ENCODE measurements around the gene C20orf141.

Gene C20orf141

GRCh38 chr20:2851086-2851485 is 36.3 kb downstream of the C20orf141 start:
- no peak for DNase-seq

GRCh38 chr20:2858591-2858990 is 43.8 kb downstream of the C20orf141 start:
- no peak for DNase-seq

- no peak for DNase-seq
Measured at GRCh38 chr20:2859330-2860121, 44.7 kb downstream of the C20orf141 start.

- no peak for DNase-seq
Measured at GRCh38 chr20:2864626-2865025, 49.8 kb downstream of the C20orf141 start.

DNA sequence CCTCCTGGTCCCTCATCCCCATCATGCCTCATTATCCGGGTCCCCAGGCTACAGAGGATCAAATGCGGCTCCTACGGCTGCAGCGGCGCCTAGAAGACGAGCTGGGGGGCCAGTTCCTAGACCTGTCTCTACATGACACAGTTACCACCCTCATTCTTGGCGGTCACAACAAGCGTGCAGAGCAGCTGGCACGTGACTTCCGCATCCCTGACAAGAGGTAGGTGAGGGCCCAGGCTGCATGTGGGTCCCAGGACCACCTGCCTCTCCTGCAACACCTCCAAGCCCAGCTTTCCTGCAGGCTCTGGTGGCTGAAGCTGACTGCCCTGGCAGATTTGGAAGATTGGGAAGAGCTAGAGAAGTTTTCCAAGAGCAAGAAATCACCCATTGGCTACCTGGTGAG is 50.3 kb downstream of the C20orf141 start:
- DNase-seq: no peak

Measured in effector CD4-positive, alpha-beta T cell (primary cell).